SK-N-SH (cell line): ENCODE results near the gene SKIDA1. TPM values are rescaled to one million over a fixed set of nuclear protein-coding genes. Genes with fewer than 3 reads are reported as not detected.
A peak's percentile ranks its signal among the peaks of the same experiment; 100 is the strongest.

Experiments used
- CTCF ChIA-PET: fragments of 300-600, 350-600 bp; formaldehyde crosslinking; extraction: SDS; loops from one replicate; lab custom pipeline; 2021; lab: Yijun Ruan, JAX
- POLR2A ChIA-PET: fragments of 350-600 bp; sonication (Branson Sonifier 250); formaldehyde crosslinking; extraction: SDS; loops from one replicate; lab custom pipeline; 2020; ENCODE audit warnings: antibody characterized with exemption, inconsistent platforms; lab: Yijun Ruan, JAX
- DNase-seq: peaks from one replicate; pipeline ENCODE4 v3.0.0; 2012
- H2AFZ ChIP-seq: fragments of 200-600 bp; sonication (generic); 2 replicates; pipeline ENCODE4 v1.8.1; 2016; ENCODE audit warnings: antibody characterized with exemption, mild to moderate bottlenecking, low read depth
- H3F3A ChIP-seq: fragments of 200-600 bp; sonication (generic); replicated peaks from 2 replicates; pipeline ENCODE3; 2016; ENCODE audit warnings: antibody characterized with exemption, mild to moderate bottlenecking; ENCODE audit not compliant: insufficient read depth
- H3K27ac ChIP-seq, 2 experiments: fragments of 200-500 bp in 1 of 2; fragments of 200-600 bp in 1 of 2; sonication (Bioruptor generic) in 1 of 2; sonication (generic), shearing (Covaris generic) in 1 of 2; 2 replicates each; pipeline versions ENCODE4 v1.5.1 to v1.6.1; 2014 to 2016; ENCODE audit warnings: low read depth in 2 of 2, inconsistent platforms in 1 of 2, low read length in 1 of 2, mild to moderate bottlenecking in 1 of 2, mixed read lengths in 1 of 2
- H3K27me3 ChIP-seq: fragments of 200-600 bp; sonication (generic), shearing (Covaris generic); 2 replicates; pipeline ENCODE4 v1.6.1; 2016; ENCODE audit warnings: mixed run types; ENCODE audit not compliant: insufficient read depth
- H3K36me3 ChIP-seq, 2 experiments: fragments of 200-500 bp in 1 of 2; fragments of 200-600 bp in 1 of 2; sonication (Bioruptor generic) in 1 of 2; sonication (generic) in 1 of 2; replicated peaks in 1 of 2; 2 replicates each; pipeline versions ENCODE3 to v1.5.1; 2014 to 2016; ENCODE audit warnings: low read length in 1 of 2, mild to moderate bottlenecking in 1 of 2; ENCODE audit not compliant: insufficient read depth in 2 of 2, control insufficient read depth in 1 of 2
- H3K4me1 ChIP-seq, 2 experiments: fragments of 200-500 bp in 1 of 2; fragments of 200-600 bp in 1 of 2; sonication (Bioruptor generic) in 1 of 2; sonication (generic), shearing (Covaris generic) in 1 of 2; 2 replicates each; pipeline versions ENCODE4 v1.5.1 to v1.6.1; 2014 to 2016; ENCODE audit warnings: low read depth in 1 of 2, low read length in 1 of 2, mixed run types in 1 of 2; ENCODE audit not compliant: insufficient read depth in 2 of 2, control insufficient read depth in 1 of 2
- H3K4me2 ChIP-seq: fragments of 200-600 bp; sonication (generic), shearing (Covaris generic); 2 replicates; pipeline ENCODE4 v1.6.1; 2017; ENCODE audit warnings: mixed run types
- H3K4me3 ChIP-seq, 2 experiments: fragments of 200-500 bp in 1 of 2; fragments of 200-600 bp in 1 of 2; sonication (Bioruptor generic) in 1 of 2; sonication (generic), shearing (Covaris generic) in 1 of 2; 2 replicates each; pipeline versions ENCODE4 v1.5.1 to v1.8.1; 2014 to 2016; ENCODE audit warnings: low read depth in 2 of 2, inconsistent platforms in 1 of 2, low read length in 1 of 2, mild to moderate bottlenecking in 1 of 2, mixed read lengths in 1 of 2, moderate library complexity in 1 of 2
- H3K79me2 ChIP-seq: fragments of 200-600 bp; sonication (generic); 2 replicates; pipeline ENCODE4 v1.8.1; 2017; ENCODE audit warnings: mild to moderate bottlenecking; ENCODE audit not compliant: insufficient read depth
- H3K9ac ChIP-seq: fragments of 200-600 bp; sonication (generic); 2 replicates; pipeline ENCODE4 v1.6.1; 2017; ENCODE audit warnings: mixed run types
- H3K9me2 ChIP-seq: fragments of 200-600 bp; sonication (generic); 2 replicates; pipeline ENCODE4 v1.6.1; 2017; ENCODE audit warnings: mixed run types
- H3K9me3 ChIP-seq: fragments of 200-600 bp; sonication (generic); 2 replicates; pipeline ENCODE4 v1.6.1; 2017; ENCODE audit warnings: mixed run types, mild to moderate bottlenecking, moderate library complexity
- H4K20me1 ChIP-seq: fragments of 200-600 bp; sonication (generic); 2 replicates; pipeline ENCODE4 v1.6.1; 2017; ENCODE audit warnings: mild to moderate bottlenecking, mixed run types; ENCODE audit not compliant: insufficient read depth
- CHD2 ChIP-seq: fragments of 150-350 bp; IDR thresholded peaks from 2 replicates; pipeline ENCODE4 v1.6.1; 2018; ENCODE audit warnings: low read length; ENCODE audit not compliant: partially characterized antibody
- EZH2phosphoT487 ChIP-seq: fragments of 200-600 bp; sonication (generic); IDR thresholded peaks from 2 replicates; pipeline ENCODE4 v1.6.1; 2017; ENCODE audit warnings: low read depth, mixed run types, mild to moderate bottlenecking, antibody characterized with exemption, moderate library complexity, borderline replicate concordance
- MXI1 ChIP-seq: IDR thresholded peaks from 2 replicates; pipeline ENCODE4 v1.6.1; 2012; ENCODE audit warnings: mild to moderate bottlenecking, low read depth, low read length, improper control_type of control experiment
- NRF1 ChIP-seq: IDR thresholded peaks from 2 replicates; pipeline ENCODE4 v1.6.1; 2012; ENCODE audit warnings: low read depth, mild to moderate bottlenecking, low read length
- RCOR1 ChIP-seq: fragments of 150-350 bp; IDR thresholded peaks from 2 replicates; pipeline ENCODE4 v1.6.1; 2017; ENCODE audit warnings: antibody characterized with exemption, low read length
- TAF1 ChIP-seq: IDR thresholded peaks from 2 replicates; pipeline ENCODE4 v1.6.1; 2012; ENCODE audit warnings: low read depth, mild to moderate bottlenecking, low read length, moderate library complexity, borderline replicate concordance
- TCF12 ChIP-seq: IDR thresholded peaks from 2 replicates; pipeline ENCODE4 v1.4.0; 2012
- WGBS: methylation state at CpG from one replicate; pipeline ENCODE4 v1.1.6; 2017; ENCODE audit warnings: low lambda C conversion rate; 5-methylcytosine and 5-hydroxymethylcytosine counted together
- polyA plus RNA-seq, 3 experiments: library from polyadenylated mRNA; depleted of rRNA; stranded (reverse); fragments of >200 nt; gene quantifications; 2 replicates each; pipeline ENCODE4 v1.2.3, GENCODE V29; 2012
- TF ChIP-seq, protein P1 (sequence below): IDR thresholded peaks from 2 replicates; pipeline ENCODE4 v1.6.1; 2012; ENCODE audit warnings: mild to moderate bottlenecking, low read depth, low read length, moderate library complexity
- TF ChIP-seq, protein P2 (sequence below): IDR thresholded peaks from 2 replicates; pipeline ENCODE4; 2012
- TF ChIP-seq, protein P3 (sequence below): IDR thresholded peaks from 2 replicates; pipeline ENCODE4 v1.4.0; 2012; ENCODE audit warnings: low read depth

SKIDA1 gene
- polyA plus RNA-seq, 1 of the 3 experiments (the other 2 are of a cell fraction) = 0.38 TPM

DNA sequence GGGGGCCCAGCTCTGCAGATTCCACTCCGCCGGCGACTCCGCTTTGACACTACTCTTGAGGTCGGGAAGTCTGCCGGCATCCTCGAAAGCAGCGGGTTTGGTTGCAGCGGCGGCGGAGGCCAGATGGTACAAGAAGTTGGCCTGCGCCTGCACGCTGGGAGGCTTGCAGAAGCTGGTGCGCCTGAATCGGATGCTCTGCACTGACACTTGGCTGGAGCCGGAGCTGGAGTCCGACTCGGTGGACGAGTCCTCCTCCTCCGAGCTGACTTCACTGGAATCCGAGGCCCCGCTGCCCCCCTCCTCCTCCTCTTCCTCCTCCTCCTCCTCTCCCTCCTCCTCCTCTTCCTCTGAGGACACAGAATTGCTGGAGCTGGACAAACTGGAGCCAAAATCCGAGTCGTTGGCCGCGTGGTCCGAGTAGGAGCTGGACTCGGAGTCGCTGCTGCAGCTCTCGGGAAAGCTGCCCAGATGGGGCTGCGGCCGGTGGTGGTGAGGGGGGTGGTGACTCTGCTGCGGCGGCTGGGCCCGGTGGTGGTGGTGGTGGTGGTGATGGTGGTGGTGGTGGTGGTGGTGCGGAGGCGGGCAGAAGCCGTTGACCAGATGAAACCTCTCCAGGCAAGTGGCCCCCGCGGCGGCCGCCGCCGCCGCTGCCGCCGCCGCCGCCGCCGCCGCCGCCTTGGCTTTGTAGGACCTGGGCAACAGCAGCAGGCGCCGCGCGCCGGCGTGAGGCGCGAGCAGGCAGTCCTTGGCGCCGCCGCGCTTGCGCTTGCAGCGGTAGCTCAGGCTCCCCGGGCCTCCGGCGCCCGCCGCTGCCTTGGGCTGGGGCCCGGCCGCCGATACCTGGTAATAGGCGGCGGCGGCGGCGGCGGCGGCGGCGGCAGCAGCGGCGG, 9.0 kb downstream of the SKIDA1 start:
- peak; percentile 67 for DNase-seq
- peak overlapping the region; percentile 99 for H3K4me2 ChIP-seq
- H3K9me2 ChIP-seq = no peaks in the 10 kb centered on the region
- H3F3A ChIP-seq = peaks cover 25% of the 10 kb centered on the region
- H3K4me1 ChIP-seq = peaks cover 24 to 25% of the 10 kb centered on the region in 2 experiments; a peak in 3 of 4 replicates
- ChIA-PET CTCF (interaction anchor here (0.6 to 3.4 kb wide), 10 partner anchors 9 to 217 kb away, joined by 3 to 28 read pairs (median 3); partner anchors contain the start of gene SKIDA1), POLR2A (interaction anchor here (0.6 to 2.9 kb wide), 5 partner anchors 10 to 834 kb away, joined by 3 to 21 read pairs (median 7); partner anchors contain the start of gene SKIDA1)
- no peaks in the 10 kb centered on the region for H3K9me3 ChIP-seq
- H3K79me2 ChIP-seq = peaks cover 27% of the 10 kb centered on the region
- TF ChIP-seq, protein P1, sequence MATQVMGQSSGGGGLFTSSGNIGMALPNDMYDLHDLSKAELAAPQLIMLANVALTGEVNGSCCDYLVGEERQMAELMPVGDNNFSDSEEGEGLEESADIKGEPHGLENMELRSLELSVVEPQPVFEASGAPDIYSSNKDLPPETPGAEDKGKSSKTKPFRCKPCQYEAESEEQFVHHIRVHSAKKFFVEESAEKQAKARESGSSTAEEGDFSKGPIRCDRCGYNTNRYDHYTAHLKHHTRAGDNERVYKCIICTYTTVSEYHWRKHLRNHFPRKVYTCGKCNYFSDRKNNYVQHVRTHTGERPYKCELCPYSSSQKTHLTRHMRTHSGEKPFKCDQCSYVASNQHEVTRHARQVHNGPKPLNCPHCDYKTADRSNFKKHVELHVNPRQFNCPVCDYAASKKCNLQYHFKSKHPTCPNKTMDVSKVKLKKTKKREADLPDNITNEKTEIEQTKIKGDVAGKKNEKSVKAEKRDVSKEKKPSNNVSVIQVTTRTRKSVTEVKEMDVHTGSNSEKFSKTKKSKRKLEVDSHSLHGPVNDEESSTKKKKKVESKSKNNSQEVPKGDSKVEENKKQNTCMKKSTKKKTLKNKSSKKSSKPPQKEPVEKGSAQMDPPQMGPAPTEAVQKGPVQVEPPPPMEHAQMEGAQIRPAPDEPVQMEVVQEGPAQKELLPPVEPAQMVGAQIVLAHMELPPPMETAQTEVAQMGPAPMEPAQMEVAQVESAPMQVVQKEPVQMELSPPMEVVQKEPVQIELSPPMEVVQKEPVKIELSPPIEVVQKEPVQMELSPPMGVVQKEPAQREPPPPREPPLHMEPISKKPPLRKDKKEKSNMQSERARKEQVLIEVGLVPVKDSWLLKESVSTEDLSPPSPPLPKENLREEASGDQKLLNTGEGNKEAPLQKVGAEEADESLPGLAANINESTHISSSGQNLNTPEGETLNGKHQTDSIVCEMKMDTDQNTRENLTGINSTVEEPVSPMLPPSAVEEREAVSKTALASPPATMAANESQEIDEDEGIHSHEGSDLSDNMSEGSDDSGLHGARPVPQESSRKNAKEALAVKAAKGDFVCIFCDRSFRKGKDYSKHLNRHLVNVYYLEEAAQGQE = no peak
- TF ChIP-seq, protein P2, sequence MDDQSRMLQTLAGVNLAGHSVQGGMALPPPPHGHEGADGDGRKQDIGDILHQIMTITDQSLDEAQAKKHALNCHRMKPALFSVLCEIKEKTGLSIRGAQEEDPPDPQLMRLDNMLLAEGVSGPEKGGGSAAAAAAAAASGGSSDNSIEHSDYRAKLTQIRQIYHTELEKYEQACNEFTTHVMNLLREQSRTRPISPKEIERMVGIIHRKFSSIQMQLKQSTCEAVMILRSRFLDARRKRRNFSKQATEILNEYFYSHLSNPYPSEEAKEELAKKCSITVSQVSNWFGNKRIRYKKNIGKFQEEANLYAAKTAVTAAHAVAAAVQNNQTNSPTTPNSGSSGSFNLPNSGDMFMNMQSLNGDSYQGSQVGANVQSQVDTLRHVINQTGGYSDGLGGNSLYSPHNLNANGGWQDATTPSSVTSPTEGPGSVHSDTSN = no peak
- no peak for TF ChIP-seq RCOR1
- TF ChIP-seq TAF1 = peak; percentile 3; the same call in 1 of the 2 replicates
- no peak for TF ChIP-seq EZH2phosphoT487
- TF ChIP-seq MXI1 = peak; percentile 46
- peak; percentile 47 for TF ChIP-seq NRF1
- peak; percentile 34; the same call in 1 of the 2 replicates for TF ChIP-seq TCF12
- TF ChIP-seq CHD2 = no peak
- TF ChIP-seq, protein P3, sequence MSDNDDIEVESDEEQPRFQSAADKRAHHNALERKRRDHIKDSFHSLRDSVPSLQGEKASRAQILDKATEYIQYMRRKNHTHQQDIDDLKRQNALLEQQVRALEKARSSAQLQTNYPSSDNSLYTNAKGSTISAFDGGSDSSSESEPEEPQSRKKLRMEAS = peak; percentile 45; the same call in 1 of the 2 replicates
- no peaks in the 10 kb centered on the region for H3K27me3 ChIP-seq
- WGBS = under 1% methylated on average over 19 of the region's 86 CpGs
- no peaks in the 10 kb centered on the region for H4K20me1 ChIP-seq
- H3K4me3 ChIP-seq = peak overlapping the region; percentile 53 to 64
- H3K27ac ChIP-seq = peak overlapping the region; percentile 44 to 99; a peak in 3 of 4 replicates
- H3K9ac ChIP-seq = peak overlapping the region; percentile 60; the same call in 1 of the 2 replicates
- H2AFZ ChIP-seq = peak overlapping the region; percentile 68
- H3K36me3 ChIP-seq = no peaks in the 10 kb centered on the region
